GM12878 (cell line): ENCODE measurements around the gene ATP6V0A4. TPM values are rescaled to one million over a fixed set of nuclear protein-coding genes. Genes with fewer than 3 reads are reported as not detected.
"Not testable (repeated sequence)": the region's sequence is repeated elsewhere in the genome, so short reads cannot be mapped to it uniquely, and the experiment has no call there.

Experiments
- ATAC-seq: fragments of 200-7000 bp; cut with Tn5 transposase; 3 replicates; pipeline ENCODE4 v1.9.1; 2020; ENCODE audit warnings: mild to moderate bottlenecking, moderate library complexity
- BruUV-seq: library from RNA; stranded (reverse); fragments of 400-500 nt; replicated peaks from 2 replicates; lab custom pipeline; 2021; lab: Mats Ljungman, UMichigan
- CTCF ChIA-PET: fragments of 300-600 bp; sonication (Branson Sonifier 250); formaldehyde crosslinking; extraction: SDS; loops from one replicate; lab custom pipeline; 2021; ENCODE audit warnings: inconsistent platforms; lab: Yijun Ruan, JAX
- POLR2A ChIA-PET: fragments of 350-600 bp; formaldehyde crosslinking; extraction: SDS; loops from one replicate; lab custom pipeline; 2021; ENCODE audit warnings: inconsistent platforms; lab: Charles Lee
- RAD21 ChIA-PET: fragments of 300-600 bp; sonication (Branson Sonifier 250); formaldehyde crosslinking; loops from one replicate; lab custom pipeline; 2023; ENCODE audit warnings: antibody characterized with exemption; ENCODE audit not compliant: unreplicated experiment; lab: Charles Lee
- SMC1A ChIA-PET: fragments of 300-600 bp; sonication (Branson Sonifier 250); formaldehyde crosslinking; loops from one replicate; lab custom pipeline; 2023; ENCODE audit not compliant: unreplicated experiment, uncharacterized antibody; lab: Charles Lee
- DNase-seq: peaks from one replicate; pipeline ENCODE4 v3.0.0-alpha.2; 2011; ENCODE audit warnings: low read depth, low spot score
- FAIRE-seq: peaks from 3 replicates; lab custom pipeline; 2011; peaks lifted over from hg19 to GRCh38; lab: Jason Lieb, UNC
- H2AFZ ChIP-seq: 2 replicates; pipeline ENCODE4 v1.6.0; 2011; ENCODE audit warnings: low read depth, low read length, control low read depth; ENCODE audit not compliant: control insufficient read depth
- H3K27ac ChIP-seq: 2 replicates; pipeline ENCODE4 v1.5.1; 2011; ENCODE audit warnings: control low read depth; ENCODE audit not compliant: control insufficient read depth, insufficient read depth
- H3K27me3 ChIP-seq, 2 experiments: replicated peaks in 1 of 2; 2 replicates each; pipeline versions ENCODE4 v1.6.0 to v1.6.1; 2011; ENCODE audit warnings: low read length in 1 of 2; ENCODE audit not compliant: control insufficient read depth in 2 of 2, insufficient read depth in 2 of 2
- H3K36me3 ChIP-seq, 2 experiments: 2 replicates each; pipeline ENCODE4 v1.5.1; 2011; ENCODE audit warnings: low read length in 1 of 2; ENCODE audit not compliant: control insufficient read depth in 2 of 2, insufficient read depth in 2 of 2
- H3K4me1 ChIP-seq: 2 replicates; pipeline ENCODE4 v1.6.1; 2011; ENCODE audit warnings: mild to moderate bottlenecking, low read length, moderate library complexity, mixed read lengths; ENCODE audit not compliant: control insufficient read depth, insufficient read depth
- H3K4me2 ChIP-seq: 2 replicates; pipeline ENCODE4 v1.6.0; 2011; ENCODE audit warnings: control low read depth; ENCODE audit not compliant: control insufficient read depth, insufficient read depth
- H3K4me3 ChIP-seq: fragments of 200-600 bp; sonication (generic); 2 replicates; pipeline ENCODE4 v1.5.1; 2016
- H3K79me2 ChIP-seq: 2 replicates; pipeline ENCODE4 v1.6.0; 2011; ENCODE audit warnings: low read length; ENCODE audit not compliant: control insufficient read depth, insufficient read depth
- H3K9ac ChIP-seq: 2 replicates; pipeline ENCODE4 v1.8.0; 2011; ENCODE audit warnings: low read length, control low read depth, mixed read lengths; ENCODE audit not compliant: control insufficient read depth, insufficient read depth
- H3K9me3 ChIP-seq: replicated peaks from 3 replicates; pipeline ENCODE4 v1.5.1; 2011; ENCODE audit warnings: mild to moderate bottlenecking, low read length; ENCODE audit not compliant: control insufficient read depth, insufficient read depth
- H4K20me1 ChIP-seq: 2 replicates; pipeline ENCODE4 v1.6.0; 2011; ENCODE audit not compliant: control insufficient read depth, insufficient read depth
- ETV6 ChIP-seq, 2 experiments: fragments of 450-650 bp in 1 of 2; IDR thresholded peaks in 1 of 2; conservative IDR thresholded peaks in 1 of 2; 2 replicates each; pipeline ENCODE4 v1.6.1; 2014; ENCODE audit warnings: antibody characterized with exemption in 1 of 2, borderline replicate concordance in 1 of 2, low read depth in 1 of 2, mild to moderate bottlenecking in 1 of 2, moderate library complexity in 1 of 2
- FOS ChIP-seq: IDR thresholded peaks from 3 replicates; pipeline ENCODE4 v1.6.1; 2011; ENCODE audit warnings: borderline replicate concordance; ENCODE audit not compliant: insufficient read length; ENCODE audit errors: extremely low read depth
- MXI1 ChIP-seq: fragments of 150-350 bp; IDR thresholded peaks from 2 replicates; pipeline ENCODE4 v1.6.1; 2011; ENCODE audit warnings: low read depth, mild to moderate bottlenecking, inconsistent platforms, low read length, improper control_type of control experiment
- PBX3 ChIP-seq: IDR thresholded peaks from 2 replicates; pipeline ENCODE4 v1.6.1; 2011; ENCODE audit warnings: mild to moderate bottlenecking, low read depth, low read length, moderate library complexity; ENCODE audit not compliant: insufficient replicate concordance
- RBBP5 ChIP-seq: fragments of 200-600 bp; sonication (generic); conservative IDR thresholded peaks from 2 replicates; pipeline ENCODE4 v1.6.1; 2016
- whole genome bisulfite sequencing: methylation state at CpG from one replicate; pipeline ENCODE4 v1.1.6; 2016; ENCODE audit warnings: low lambda C conversion rate; ENCODE audit not compliant: insufficient replicate concordance, insufficient coverage; ENCODE audit errors: missing lambda C conversion rate; 5-methylcytosine and 5-hydroxymethylcytosine counted together
- in situ Hi-C: fragments of 300-500 bp; cut with MboI; formaldehyde crosslinking; loops from 9 replicates; pipeline ENCODE4 v1.14.3; 2018; ENCODE audit warnings: mixed read lengths
- intact Hi-C: fragments of 100-400 bp; cut with micrococcal nuclease; formaldehyde crosslinking; loops from one replicate; pipeline ENCODE4 v1.14.2; 2022; ENCODE audit not compliant: unreplicated experiment
- polyA plus RNA-seq, 11 experiments: library from polyadenylated mRNA; depleted of rRNA in 4 of 11; unstranded in 6 of 11; stranded (reverse) in 5 of 11; fragments of >200 nt; fragmentation: Nextera tagmentation in 4 of 11; fragmentation: Illumina TruSeq in 1 of 11; extraction: Ambion mirVana in 4 of 11; extraction: Trizol in 1 of 11; gene quantifications; 1 replicate in 1 of 11; 2 replicates in 10 of 11; pipeline versions ENCODE4 v1.2.1 to v1.2.3, GENCODE V29; 2011 to 2016; ENCODE audit warnings: inconsistent platforms in 2 of 11, missing spikeins in 2 of 11, low read depth in 1 of 11
- total RNA-seq, 4 experiments: library from RNA; depleted of rRNA in 3 of 4; stranded (reverse); fragments of >200 nt in 3 of 4; fragmentation: Illumina TruSeq in 1 of 4; extraction: Trizol in 1 of 4; gene quantifications; 2 replicates each; pipeline versions ENCODE4 v1.2.1 to v1.2.3, GENCODE V29; 2013 to 2021

The ATP6V0A4 gene
- total and polyA plus RNA-seq, 10 of the 15 experiments (the other 5 are each of a cell fraction or from before 2014, with no cell fraction given), result not detected

- TF ChIP-seq PBX3 (no peak), RBBP5 (no peak), FOS (no peak), MXI1 (no peak), ETV6 (conservative IDR thresholded peaks at IDR 0.05 in 1 of 2, IDR thresholded peaks at IDR 0.05 in 1 of 2; ENCODE audit: borderline replicate concordance in 1 of 2, low read depth in 1 of 2) (no peak)
Measured at GRCh38 chr7:138697535-138698182, 100.3 kb downstream of the ATP6V0A4 start (continued).

- H3K36me3 ChIP-seq, intact Hi-C loops, H2AFZ ChIP-seq, ATAC-seq, H4K20me1 ChIP-seq, H3K79me2 ChIP-seq, BruUV-seq, H3K4me1 ChIP-seq, H3K9ac ChIP-seq, SMC1A ChIA-PET, POLR2A ChIA-PET, RAD21 ChIA-PET, H3K27me3 ChIP-seq, H3K4me2 ChIP-seq, H3K27ac ChIP-seq, H3K4me3 ChIP-seq, DNase-seq, H3K9me3 ChIP-seq, FAIRE-seq, in situ Hi-C loops: not testable (repeated sequence)
- CTCF ChIA-PET, result interaction anchor here (1.0 kb wide), 1 partner anchor 9 kb away, joined by 3 read pairs; no protein-coding TSS in a partner anchor
- 56% methylated on average over 9 of the region's 9 CpGs for WGBS
Measured at GRCh38 chr7:138695776-138696175, 102.2 kb downstream of the ATP6V0A4 start.
